ENCODE results near the gene TRIM74.
"Not testable (repeated sequence)": the region's sequence is repeated elsewhere in the genome, so short reads cannot be mapped to it uniquely, and the experiment has no call there.

Gene TRIM74

GRCh38 chr7:72968980-72969516, at the start of gene TRIM74:
TRIM74 (minus strand) TSS chr7:72969466; CDS start chr7:72966157, 3,309 bp downstream.
- DNase-seq, result not testable (repeated sequence)

GRCh38 chr7:73006491-73006890, 37.2 kb upstream of the TRIM74 start:
- not testable (repeated sequence) for DNase-seq

- DNase-seq, result not testable (repeated sequence)
These were observed 36.6 kb upstream of the TRIM74 start for GRCh38 chr7:73005693-73006447.

- DNase-seq, result not testable (repeated sequence)
These were observed 36.1 kb upstream of the TRIM74 start for GRCh38 chr7:73005356-73005692.

- not testable (repeated sequence) for DNase-seq
These were observed 28.7 kb upstream of the TRIM74 start for GRCh38 chr7:72997887-72998468.

GRCh38 chr7:72997447-72997846, 28.2 kb upstream of the TRIM74 start:
- DNase-seq, result not testable (repeated sequence)

- DNase-seq, result not testable (repeated sequence)
These were observed 26.2 kb upstream of the TRIM74 start for GRCh38 chr7:72995484-72995883.

GRCh38 chr7:72990146-72990913, 21.1 kb upstream of the TRIM74 start:
- not testable (repeated sequence) for DNase-seq

- DNase-seq, result not testable (repeated sequence)
These were observed 12.8 kb upstream of the TRIM74 start for GRCh38 chr7:72982084-72982483.

GRCh38 chr7:72980382-72980781, 11.1 kb upstream of the TRIM74 start:
- DNase-seq, result not testable (repeated sequence)

GRCh38 chr7:72976434-72976833, 7.2 kb upstream of the TRIM74 start:
- DNase-seq, result not testable (repeated sequence)

- not testable (repeated sequence) for DNase-seq
These were observed 6.5 kb upstream of the TRIM74 start for GRCh38 chr7:72975656-72976286.

GRCh38 chr7:72974781-72975180, 5.5 kb upstream of the TRIM74 start:
- DNase-seq, result not testable (repeated sequence)

- DNase-seq, result not testable (repeated sequence)
These were observed 2.2 kb upstream of the TRIM74 start for GRCh38 chr7:72971505-72971904.

- not testable (repeated sequence) for DNase-seq
These were observed 422 bp upstream of the TRIM74 start for GRCh38 chr7:72969688-72970087.

GRCh38 chr7:72966892-72967291, 2.4 kb downstream of the TRIM74 start:
- DNase-seq, result not testable (repeated sequence)

GRCh38 chr7:72965186-72965975, 3.9 kb downstream of the TRIM74 start:
- DNase-seq, result not testable (repeated sequence)

- DNase-seq, result not testable (repeated sequence)
These were observed 6.2 kb downstream of the TRIM74 start for GRCh38 chr7:72963056-72963455.

- not testable (repeated sequence) for DNase-seq
These were observed 8.0 kb downstream of the TRIM74 start for GRCh38 chr7:72961346-72961650.

- not testable (repeated sequence) for DNase-seq
These were observed 8.5 kb downstream of the TRIM74 start for GRCh38 chr7:72960626-72961345.

GRCh38 chr7:72960029-72960428, 9.2 kb downstream of the TRIM74 start:
- DNase-seq, result not testable (repeated sequence)

All from SHP77 treated with DMSO at 0.1 percent for 48 hours (cell line).